ENCODE results near the gene PNPLA1.

DNA sequence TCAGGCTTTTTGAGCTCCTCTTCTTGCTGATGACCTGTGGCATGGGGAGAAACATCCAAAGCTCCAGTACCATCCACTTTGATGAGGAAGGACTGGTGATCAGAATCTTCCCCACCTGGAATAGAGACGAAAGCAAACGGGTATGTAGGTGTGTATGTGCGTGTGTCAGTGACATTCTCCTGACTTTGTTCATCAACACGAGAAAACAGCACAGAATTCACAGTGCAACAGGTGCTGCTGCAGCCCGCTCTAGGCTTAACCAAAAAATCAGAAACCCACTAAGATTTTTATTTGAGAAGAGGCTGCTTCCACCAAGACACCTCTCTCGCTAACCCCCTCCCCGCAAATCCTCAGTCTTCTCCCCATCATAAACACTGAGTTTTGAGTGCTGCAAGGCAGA, 58.7 kb downstream of the PNPLA1 start:
- TF ChIP-seq, protein P1, sequence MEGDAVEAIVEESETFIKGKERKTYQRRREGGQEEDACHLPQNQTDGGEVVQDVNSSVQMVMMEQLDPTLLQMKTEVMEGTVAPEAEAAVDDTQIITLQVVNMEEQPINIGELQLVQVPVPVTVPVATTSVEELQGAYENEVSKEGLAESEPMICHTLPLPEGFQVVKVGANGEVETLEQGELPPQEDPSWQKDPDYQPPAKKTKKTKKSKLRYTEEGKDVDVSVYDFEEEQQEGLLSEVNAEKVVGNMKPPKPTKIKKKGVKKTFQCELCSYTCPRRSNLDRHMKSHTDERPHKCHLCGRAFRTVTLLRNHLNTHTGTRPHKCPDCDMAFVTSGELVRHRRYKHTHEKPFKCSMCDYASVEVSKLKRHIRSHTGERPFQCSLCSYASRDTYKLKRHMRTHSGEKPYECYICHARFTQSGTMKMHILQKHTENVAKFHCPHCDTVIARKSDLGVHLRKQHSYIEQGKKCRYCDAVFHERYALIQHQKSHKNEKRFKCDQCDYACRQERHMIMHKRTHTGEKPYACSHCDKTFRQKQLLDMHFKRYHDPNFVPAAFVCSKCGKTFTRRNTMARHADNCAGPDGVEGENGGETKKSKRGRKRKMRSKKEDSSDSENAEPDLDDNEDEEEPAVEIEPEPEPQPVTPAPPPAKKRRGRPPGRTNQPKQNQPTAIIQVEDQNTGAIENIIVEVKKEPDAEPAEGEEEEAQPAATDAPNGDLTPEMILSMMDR (optimal IDR thresholded peaks at IDR 0.05 in 1 of 3, IDR thresholded peaks at IDR 0.05 in 1 of 3, conservative IDR thresholded peaks at IDR 0.05 in 1 of 3; ENCODE audit: extremely low read depth in 1 of 3, insufficient read depth in 2 of 3, low read length in 3 of 3), result no peak
- no peak for TF ChIP-seq EZH2 (IDR thresholded peaks at IDR 0.05; ENCODE audit: low read length)

Measured in keratinocyte (primary cell).